Transverse colon (tissue), 4 donors: Measurements from ENCODE around the gene SLC38A3. TPM values are rescaled to one million over a fixed set of nuclear protein-coding genes. Genes with fewer than 3 reads are reported as not detected.

ENCODE experiments used
- DNase-seq: peaks from one replicate; pipeline ENCODE4 v3.0.0-alpha.2; 2019
- H3K27ac ChIP-seq, 4 donors: fragments of 200-600 bp; sonication (generic); 2 replicates each; pipeline ENCODE4 v1.5.1; 2016 to 2018; ENCODE audit warnings: inconsistent platforms in 4 of 4
- H3K27me3 ChIP-seq: fragments of 200-600 bp; sonication (generic); 2 replicates; pipeline ENCODE4 v1.5.1; 2017; ENCODE audit warnings: inconsistent platforms
- H3K36me3 ChIP-seq, 4 donors: fragments of 200-600 bp; sonication (generic); 2 replicates each; pipeline ENCODE4 v1.5.1; 2017 to 2019; ENCODE audit warnings: inconsistent platforms in 4 of 4
- H3K4me1 ChIP-seq, 4 donors: fragments of 200-600 bp; sonication (generic); 2 replicates each; pipeline ENCODE4 v1.5.1; 2017 to 2020; ENCODE audit warnings: inconsistent platforms in 4 of 4
- H3K4me3 ChIP-seq, 4 donors: fragments of 200-600 bp; sonication (generic); 1 replicate in 1 of 4; 2 replicates in 3 of 4; pipeline versions ENCODE4 v1.5.1 to v1.6.1; 2017 to 2019; ENCODE audit warnings: inconsistent platforms in 4 of 4
- H3K9me3 ChIP-seq, 2 donors: fragments of 200-600 bp; sonication (generic); 2 replicates each; pipeline ENCODE4 v1.5.1; 2017 to 2019; ENCODE audit warnings: inconsistent platforms in 2 of 2
- EP300 ChIP-seq: sonication (generic); formaldehyde crosslinking; IDR thresholded peaks from one replicate; pipeline ENCODE4 v1.6.1; 2017; ENCODE audit warnings: antibody characterized with exemption, low read depth
- POLR2A ChIP-seq: fragments of 450-650 bp; IDR thresholded peaks from one replicate; pipeline ENCODE4 v1.6.1; 2016; ENCODE audit warnings: antibody characterized with exemption, mild to moderate bottlenecking, moderate library complexity
- POLR2AphosphoS5 ChIP-seq, 3 donors: sonication (generic); formaldehyde crosslinking; IDR thresholded peaks; one replicate each; pipeline ENCODE4 v1.6.1; 2016; ENCODE audit warnings: antibody characterized with exemption in 3 of 3
- WGBS, 2 donors: methylation state at CpG; one replicate each; pipeline ENCODE4 v1.1.5; 2018; ENCODE audit warnings: low coverage in 1 of 2; 5-methylcytosine and 5-hydroxymethylcytosine counted together
- in situ Hi-C, 4 donors: fragments of 200-750 bp; cut with MboI; loops; one replicate each; pipeline versions ENCODE4 v1.15.0 to v1.15.1; 2017; ENCODE audit warnings: low sequenced_read_pairs in 3 of 4, low pct_ligation_motif_present in 1 of 4, low pct_unique_long_range_greater_than_20kb in 1 of 4
- intact Hi-C: fragments of 100-400 bp; cut with DNase I; formaldehyde crosslinking; loops from one replicate; pipeline ENCODE4 v1.15.1; 2023; ENCODE audit warnings: low total_unique reads
- total RNA-seq, 4 donors: library from RNA; depleted of rRNA; stranded (reverse); fragments of >200 nt; gene quantifications; one replicate each; pipeline ENCODE4 v1.1.0, GENCODE V29; 2016
- TF ChIP-seq, protein P1 (sequence below), 5 experiments: fragments of 200-600 bp in 3 of 5; fragments of 450-650 bp in 2 of 5; sonication (generic) in 3 of 5; IDR thresholded peaks; 1 replicate in 2 of 5; 2 replicates in 3 of 5; pipeline ENCODE4 v1.5.1; 2016 to 2017; ENCODE audit warnings: antibody characterized with exemption in 5 of 5, inconsistent platforms in 3 of 5, mild to moderate bottlenecking in 2 of 5, moderate library complexity in 1 of 5

Gene SLC38A3
- total RNA-seq, 4 donors from 2014 or later, result not detected

DNA sequence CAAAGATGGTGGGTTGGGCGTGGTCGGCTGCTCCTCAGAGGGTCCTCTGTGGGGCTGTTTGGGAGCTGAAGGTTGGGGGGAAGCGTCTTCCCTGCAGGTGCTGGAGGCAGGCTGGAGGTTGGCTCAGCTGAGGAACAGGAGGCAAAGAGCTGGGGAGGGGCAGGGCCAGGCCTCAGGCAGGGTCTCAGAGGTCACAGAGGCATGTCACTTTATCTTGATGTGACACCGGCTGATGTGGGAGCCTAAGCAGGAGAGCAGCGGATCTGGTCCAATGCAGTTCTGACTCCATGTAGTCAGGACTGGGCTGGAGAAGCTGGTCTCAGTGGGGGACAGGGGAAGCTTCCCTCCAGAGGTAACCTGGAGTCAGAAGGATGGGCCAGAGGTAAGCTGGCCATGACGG is 21.3 kb upstream of the SLC38A3 start:
- in situ Hi-C loops (loop anchor here in 2 of 4 donors (5.0 to 10.0 kb wide), 2 partner anchors 59 to 61 kb away; no protein-coding TSS in a partner anchor), intact Hi-C loops (loop anchor here (1.0 kb wide), 1 partner anchor 17 kb away; no protein-coding TSS in a partner anchor)
- Histone ChIP-seq H3K4me3 (no peak overlapping the region), H3K27me3 (no peaks in the 10 kb centered on the region), H3K9me3 (no peaks in the 10 kb centered on the region), H3K36me3 (no peaks in the 10 kb centered on the region), H3K27ac (no peak overlapping the region), H3K4me1 (peaks cover 0 to 12% (median 2%) of the 10 kb centered on the region in 4 donors)
- no peak for TF ChIP-seq POLR2A
- no peak for TF ChIP-seq EP300
- TF ChIP-seq POLR2AphosphoS5 (IDR thresholded peaks at IDR 0.05), result no peak
- TF ChIP-seq, protein P1, sequence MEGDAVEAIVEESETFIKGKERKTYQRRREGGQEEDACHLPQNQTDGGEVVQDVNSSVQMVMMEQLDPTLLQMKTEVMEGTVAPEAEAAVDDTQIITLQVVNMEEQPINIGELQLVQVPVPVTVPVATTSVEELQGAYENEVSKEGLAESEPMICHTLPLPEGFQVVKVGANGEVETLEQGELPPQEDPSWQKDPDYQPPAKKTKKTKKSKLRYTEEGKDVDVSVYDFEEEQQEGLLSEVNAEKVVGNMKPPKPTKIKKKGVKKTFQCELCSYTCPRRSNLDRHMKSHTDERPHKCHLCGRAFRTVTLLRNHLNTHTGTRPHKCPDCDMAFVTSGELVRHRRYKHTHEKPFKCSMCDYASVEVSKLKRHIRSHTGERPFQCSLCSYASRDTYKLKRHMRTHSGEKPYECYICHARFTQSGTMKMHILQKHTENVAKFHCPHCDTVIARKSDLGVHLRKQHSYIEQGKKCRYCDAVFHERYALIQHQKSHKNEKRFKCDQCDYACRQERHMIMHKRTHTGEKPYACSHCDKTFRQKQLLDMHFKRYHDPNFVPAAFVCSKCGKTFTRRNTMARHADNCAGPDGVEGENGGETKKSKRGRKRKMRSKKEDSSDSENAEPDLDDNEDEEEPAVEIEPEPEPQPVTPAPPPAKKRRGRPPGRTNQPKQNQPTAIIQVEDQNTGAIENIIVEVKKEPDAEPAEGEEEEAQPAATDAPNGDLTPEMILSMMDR (IDR thresholded peaks at IDR 0.05), result no peak
- 60 to 87% methylated on average over 1 to 6 of the region's 6 CpGs for WGBS, 2 donors
- DNase-seq, result no peak

DNA sequence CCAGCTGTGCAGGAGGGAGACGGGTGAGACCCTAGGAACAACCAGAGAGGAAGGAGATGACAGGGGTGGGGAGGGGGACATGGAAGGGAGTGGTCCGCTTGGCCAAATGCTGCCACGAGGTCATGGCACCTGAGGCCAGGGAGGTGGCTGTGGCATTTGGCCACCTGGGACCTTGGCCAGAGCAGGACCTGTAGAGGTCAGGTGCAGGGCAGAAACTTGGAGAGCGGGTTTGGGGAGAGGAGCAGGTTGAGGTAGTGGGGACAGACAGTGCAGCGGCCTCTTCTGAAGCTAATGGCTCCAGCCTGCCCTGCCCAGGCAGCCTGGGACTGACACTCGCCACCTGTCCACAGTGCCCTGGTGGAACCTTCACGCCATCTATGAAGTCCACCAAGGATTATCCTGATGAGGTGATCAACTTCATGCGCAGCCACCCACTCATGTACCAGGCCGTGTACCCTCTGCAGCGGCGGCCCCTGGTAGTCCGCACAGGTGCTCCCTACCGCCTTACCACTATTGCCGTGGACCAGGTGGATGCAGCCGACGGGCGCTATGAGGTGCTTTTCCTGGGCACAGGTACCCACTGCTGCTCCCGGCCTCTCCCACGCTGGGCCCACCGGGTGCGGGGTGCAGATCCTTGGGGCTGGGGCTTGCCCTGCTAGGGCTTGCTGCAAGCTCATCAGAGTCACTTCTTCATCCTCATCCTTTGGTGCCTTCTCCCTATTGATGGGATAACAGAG is 20.7 kb upstream of the SLC38A3 start:
- DNase-seq, result no peak
- Histone ChIP-seq H3K27ac (no peak overlapping the region), H3K4me1 (peaks cover 0 to 7% (median 1%) of the 10 kb centered on the region in 4 donors), H3K4me3 (no peak overlapping the region), H3K27me3 (no peaks in the 10 kb centered on the region), H3K36me3 (no peaks in the 10 kb centered on the region), H3K9me3 (no peaks in the 10 kb centered on the region)
- WGBS, 2 donors, result 95 to 100% methylated on average over 3 to 18 of the region's 21 CpGs
- in situ Hi-C loops (loop anchor here in 2 of 4 donors (5.0 to 10.0 kb wide), 2 partner anchors 60 to 62 kb away; no protein-coding TSS in a partner anchor), intact Hi-C loops (no loop called here)
- no peak for TF ChIP-seq POLR2A
- TF ChIP-seq POLR2AphosphoS5 (IDR thresholded peaks at IDR 0.05), result no peak
- no peak for TF ChIP-seq EP300
- TF ChIP-seq, protein P1 (IDR thresholded peaks at IDR 0.05), result no peak

- no peak for DNase-seq
- WGBS, 2 donors, result 100% methylated on average over 4 of the region's 4 CpGs; no CpG with 5 or more reads in 1 of the 2 donors
- TF ChIP-seq, protein P1 (IDR thresholded peaks at IDR 0.05), result no peak
- TF ChIP-seq POLR2A, result no peak
- no peak for TF ChIP-seq EP300
- TF ChIP-seq POLR2AphosphoS5 (IDR thresholded peaks at IDR 0.05), result no peak
- Histone ChIP-seq H3K27ac (no peak overlapping the region), H3K27me3 (no peaks in the 10 kb centered on the region), H3K4me3 (no peak overlapping the region), H3K4me1 (peaks cover 0 to under 1% (median 0%) of the 10 kb centered on the region in 4 donors), H3K9me3 (no peaks in the 10 kb centered on the region), H3K36me3 (no peaks in the 10 kb centered on the region)
- intact Hi-C loops (no loop called here), in situ Hi-C loops (loop anchor here in 1 of 4 donors (10.0 kb wide), 1 partner anchor 60 kb away; no protein-coding TSS in a partner anchor)
These were observed 19.8 kb upstream of the SLC38A3 start for GRCh38 chr3:50185230-50185629.

DNA sequence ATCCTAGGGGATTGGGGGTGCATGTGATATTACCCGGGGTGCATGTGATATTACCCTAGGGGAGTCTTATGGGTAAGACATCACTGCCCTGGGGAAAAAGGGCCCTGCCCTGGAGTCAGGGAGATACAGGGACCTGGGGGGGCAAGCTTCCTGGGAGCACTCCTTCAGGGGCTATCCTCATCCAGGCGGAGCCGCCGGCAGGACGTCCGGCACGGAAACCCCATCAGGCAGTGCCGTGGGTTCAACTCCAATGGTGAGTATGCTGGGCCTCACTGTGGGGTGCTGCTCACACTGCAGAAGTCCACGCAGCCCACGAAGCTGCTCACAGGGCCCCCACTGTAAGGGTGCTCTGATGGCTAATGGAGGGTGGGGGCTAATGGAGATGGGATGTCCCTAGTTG is 19.0 kb upstream of the SLC38A3 start:
- no peak for DNase-seq
- Histone ChIP-seq H3K27me3 (no peaks in the 10 kb centered on the region), H3K4me1 (no peaks in the 10 kb centered on the region), H3K36me3 (no peaks in the 10 kb centered on the region), H3K9me3 (no peaks in the 10 kb centered on the region), H3K27ac (no peak overlapping the region), H3K4me3 (no peak overlapping the region)
- intact Hi-C loops, result no loop called here
- TF ChIP-seq EP300 (no peak), POLR2A (no peak), POLR2AphosphoS5 (IDR thresholded peaks at IDR 0.05) (no peak)
- TF ChIP-seq, protein P1 (IDR thresholded peaks at IDR 0.05), result no peak
- in situ Hi-C loops, result loop anchor here in 1 of 4 donors (10.0 kb wide), 1 partner anchor 61 kb away; no protein-coding TSS in a partner anchor
- WGBS, 2 donors, result 88% methylated on average over 10 of the region's 10 CpGs; no CpG with 5 or more reads in 1 of the 2 donors
